SK-N-SH (cell line): ENCODE results near the gene A4GALT. TPM values are rescaled to one million over a fixed set of nuclear protein-coding genes. Genes with fewer than 3 reads are reported as not detected.

Experiments used
- CTCF ChIA-PET: fragments of 300-600, 350-600 bp; formaldehyde crosslinking; extraction: SDS; loops from one replicate; lab custom pipeline; 2021; lab: Yijun Ruan, JAX
- POLR2A ChIA-PET: fragments of 350-600 bp; sonication (Branson Sonifier 250); formaldehyde crosslinking; extraction: SDS; loops from one replicate; lab custom pipeline; 2020; ENCODE audit warnings: antibody characterized with exemption, inconsistent platforms; lab: Yijun Ruan, JAX
- DNase-seq: peaks from one replicate; pipeline ENCODE4 v3.0.0; 2012
- H2AFZ ChIP-seq: fragments of 200-600 bp; sonication (generic); 2 replicates; pipeline ENCODE4 v1.8.1; 2016; ENCODE audit warnings: antibody characterized with exemption, mild to moderate bottlenecking, low read depth
- H3F3A ChIP-seq: fragments of 200-600 bp; sonication (generic); replicated peaks from 2 replicates; pipeline ENCODE3; 2016; ENCODE audit warnings: antibody characterized with exemption, mild to moderate bottlenecking; ENCODE audit not compliant: insufficient read depth
- H3K27ac ChIP-seq, 2 experiments: fragments of 200-500 bp in 1 of 2; fragments of 200-600 bp in 1 of 2; sonication (Bioruptor generic) in 1 of 2; sonication (generic), shearing (Covaris generic) in 1 of 2; 2 replicates each; pipeline versions ENCODE4 v1.5.1 to v1.6.1; 2014 to 2016; ENCODE audit warnings: low read depth in 2 of 2, inconsistent platforms in 1 of 2, low read length in 1 of 2, mild to moderate bottlenecking in 1 of 2, mixed read lengths in 1 of 2
- H3K27me3 ChIP-seq: fragments of 200-600 bp; sonication (generic), shearing (Covaris generic); 2 replicates; pipeline ENCODE4 v1.6.1; 2016; ENCODE audit warnings: mixed run types; ENCODE audit not compliant: insufficient read depth
- H3K36me3 ChIP-seq, 2 experiments: fragments of 200-500 bp in 1 of 2; fragments of 200-600 bp in 1 of 2; sonication (Bioruptor generic) in 1 of 2; sonication (generic) in 1 of 2; replicated peaks in 1 of 2; 2 replicates each; pipeline versions ENCODE3 to v1.5.1; 2014 to 2016; ENCODE audit warnings: low read length in 1 of 2, mild to moderate bottlenecking in 1 of 2; ENCODE audit not compliant: insufficient read depth in 2 of 2, control insufficient read depth in 1 of 2
- H3K4me1 ChIP-seq, 2 experiments: fragments of 200-500 bp in 1 of 2; fragments of 200-600 bp in 1 of 2; sonication (Bioruptor generic) in 1 of 2; sonication (generic), shearing (Covaris generic) in 1 of 2; 2 replicates each; pipeline versions ENCODE4 v1.5.1 to v1.6.1; 2014 to 2016; ENCODE audit warnings: low read depth in 1 of 2, low read length in 1 of 2, mixed run types in 1 of 2; ENCODE audit not compliant: insufficient read depth in 2 of 2, control insufficient read depth in 1 of 2
- H3K4me2 ChIP-seq: fragments of 200-600 bp; sonication (generic), shearing (Covaris generic); 2 replicates; pipeline ENCODE4 v1.6.1; 2017; ENCODE audit warnings: mixed run types
- H3K4me3 ChIP-seq, 2 experiments: fragments of 200-500 bp in 1 of 2; fragments of 200-600 bp in 1 of 2; sonication (Bioruptor generic) in 1 of 2; sonication (generic), shearing (Covaris generic) in 1 of 2; 2 replicates each; pipeline versions ENCODE4 v1.5.1 to v1.8.1; 2014 to 2016; ENCODE audit warnings: low read depth in 2 of 2, inconsistent platforms in 1 of 2, low read length in 1 of 2, mild to moderate bottlenecking in 1 of 2, mixed read lengths in 1 of 2, moderate library complexity in 1 of 2
- H3K79me2 ChIP-seq: fragments of 200-600 bp; sonication (generic); 2 replicates; pipeline ENCODE4 v1.8.1; 2017; ENCODE audit warnings: mild to moderate bottlenecking; ENCODE audit not compliant: insufficient read depth
- H3K9ac ChIP-seq: fragments of 200-600 bp; sonication (generic); 2 replicates; pipeline ENCODE4 v1.6.1; 2017; ENCODE audit warnings: mixed run types
- H3K9me2 ChIP-seq: fragments of 200-600 bp; sonication (generic); 2 replicates; pipeline ENCODE4 v1.6.1; 2017; ENCODE audit warnings: mixed run types
- H3K9me3 ChIP-seq: fragments of 200-600 bp; sonication (generic); 2 replicates; pipeline ENCODE4 v1.6.1; 2017; ENCODE audit warnings: mixed run types, mild to moderate bottlenecking, moderate library complexity
- H4K20me1 ChIP-seq: fragments of 200-600 bp; sonication (generic); 2 replicates; pipeline ENCODE4 v1.6.1; 2017; ENCODE audit warnings: mild to moderate bottlenecking, mixed run types; ENCODE audit not compliant: insufficient read depth
- CHD2 ChIP-seq: fragments of 150-350 bp; IDR thresholded peaks from 2 replicates; pipeline ENCODE4 v1.6.1; 2018; ENCODE audit warnings: low read length; ENCODE audit not compliant: partially characterized antibody
- CTCF ChIP-seq: fragments of 200-600 bp; sonication (generic); IDR thresholded peaks from 2 replicates; pipeline ENCODE4 v1.6.1; 2017; ENCODE audit warnings: antibody characterized with exemption, mild to moderate bottlenecking, moderate library complexity
- EZH2phosphoT487 ChIP-seq: fragments of 200-600 bp; sonication (generic); IDR thresholded peaks from 2 replicates; pipeline ENCODE4 v1.6.1; 2017; ENCODE audit warnings: low read depth, mixed run types, mild to moderate bottlenecking, antibody characterized with exemption, moderate library complexity, borderline replicate concordance
- GABPA ChIP-seq: IDR thresholded peaks from 2 replicates; pipeline ENCODE4 v1.4.0; 2012; ENCODE audit warnings: low read depth, mild to moderate bottlenecking
- GATA2 ChIP-seq: sonication (generic); formaldehyde crosslinking; IDR thresholded peaks from 2 replicates; pipeline ENCODE4 v1.5.0; 2020; ENCODE audit warnings: mild to moderate bottlenecking, missing genetic modification reagents
- MEF2A ChIP-seq: IDR thresholded peaks from 2 replicates; pipeline ENCODE4 v1.4.0; 2012; ENCODE audit warnings: low read depth, borderline replicate concordance
- RFX5 ChIP-seq: IDR thresholded peaks from 2 replicates; pipeline ENCODE4 v1.6.1; 2012; ENCODE audit warnings: mild to moderate bottlenecking, improper control_type of control experiment, low read length
- SMC3 ChIP-seq: IDR thresholded peaks from 2 replicates; pipeline ENCODE4 v1.6.1; 2012; ENCODE audit warnings: low read depth, low read length, improper control_type of control experiment
- TAF1 ChIP-seq: IDR thresholded peaks from 2 replicates; pipeline ENCODE4 v1.6.1; 2012; ENCODE audit warnings: low read depth, mild to moderate bottlenecking, low read length, moderate library complexity, borderline replicate concordance
- YY1 ChIP-seq: IDR thresholded peaks from 2 replicates; pipeline ENCODE4 v1.4.0; 2012; ENCODE audit warnings: low read depth, mild to moderate bottlenecking
- WGBS: methylation state at CpG from one replicate; pipeline ENCODE4 v1.1.6; 2017; ENCODE audit warnings: low lambda C conversion rate; 5-methylcytosine and 5-hydroxymethylcytosine counted together
- polyA plus RNA-seq, 3 experiments: library from polyadenylated mRNA; depleted of rRNA; stranded (reverse); fragments of >200 nt; gene quantifications; 2 replicates each; pipeline ENCODE4 v1.2.3, GENCODE V29; 2012
- TF ChIP-seq, protein P1 (sequence below): IDR thresholded peaks from 2 replicates; pipeline ENCODE4 v1.6.1; 2012; ENCODE audit warnings: mild to moderate bottlenecking, low read depth, low read length, moderate library complexity
- TF ChIP-seq, protein P2 (sequence below): IDR thresholded peaks from 2 replicates; pipeline ENCODE4 v1.4.0; 2012; ENCODE audit warnings: low read depth

Gene A4GALT
- polyA plus RNA-seq, 1 of the 3 experiments (the other 2 are of a cell fraction): 9.5 TPM

DNA sequence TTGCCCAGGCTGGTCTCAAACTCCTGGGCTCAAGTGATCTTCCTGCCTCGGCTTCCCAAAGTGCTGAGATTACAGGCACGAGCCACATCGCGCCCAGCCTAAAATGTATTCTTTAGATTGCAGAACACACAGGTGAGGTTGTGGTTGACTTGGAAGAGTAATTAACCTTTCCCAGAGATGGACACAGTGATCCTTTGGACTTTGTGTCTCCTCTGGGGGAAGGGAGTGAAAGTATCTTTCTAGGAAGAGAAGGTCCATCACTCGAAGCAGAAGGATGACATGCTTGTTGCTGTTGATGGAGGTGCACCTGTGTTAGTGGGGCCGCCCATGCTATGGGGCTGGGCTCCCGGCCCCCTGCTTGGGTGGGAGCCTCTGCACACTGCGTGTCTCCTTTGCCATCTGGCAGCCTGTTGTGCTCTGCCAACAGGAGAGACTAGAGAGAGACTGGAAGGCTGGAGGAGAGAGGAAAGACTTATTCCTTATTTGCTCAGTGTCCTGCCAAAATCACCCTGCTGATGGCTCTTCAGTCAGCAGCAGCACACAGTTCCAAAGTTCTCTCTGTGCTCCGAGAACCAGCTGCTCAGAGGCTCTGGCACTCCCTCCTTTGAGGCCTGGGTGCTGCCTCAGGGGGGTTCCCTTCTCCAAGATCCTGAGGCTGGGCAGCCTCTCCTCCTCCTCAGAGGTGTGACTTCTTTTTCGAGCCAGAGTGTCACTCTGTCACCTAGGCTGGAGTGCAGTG lies 38.4 kb downstream of the A4GALT start:
- Histone ChIP-seq H3K9me3 (no peaks in the 10 kb centered on the region), H3K9ac (no peak overlapping the region), H3K27me3 (no peaks in the 10 kb centered on the region), H3K27ac (no peak overlapping the region), H3K4me1 (peaks cover 4 to 16% of the 10 kb centered on the region in 2 experiments; a peak in 2 of 4 replicates), H3F3A (no peaks in the 10 kb centered on the region), H3K79me2 (no peaks in the 10 kb centered on the region), H3K36me3 (no peaks in the 10 kb centered on the region), H3K9me2 (no peaks in the 10 kb centered on the region), H3K4me2 (no peak overlapping the region), H4K20me1 (no peaks in the 10 kb centered on the region), H3K4me3 (no peak overlapping the region), H2AFZ (no peak overlapping the region)
- TF ChIP-seq TAF1: no peak
- TF ChIP-seq RFX5: no peak
- TF ChIP-seq CTCF: no peak
- no peak for TF ChIP-seq CHD2
- no peak for TF ChIP-seq GATA2
- TF ChIP-seq MEF2A: no peak
- no peak for TF ChIP-seq GABPA
- TF ChIP-seq, protein P1, sequence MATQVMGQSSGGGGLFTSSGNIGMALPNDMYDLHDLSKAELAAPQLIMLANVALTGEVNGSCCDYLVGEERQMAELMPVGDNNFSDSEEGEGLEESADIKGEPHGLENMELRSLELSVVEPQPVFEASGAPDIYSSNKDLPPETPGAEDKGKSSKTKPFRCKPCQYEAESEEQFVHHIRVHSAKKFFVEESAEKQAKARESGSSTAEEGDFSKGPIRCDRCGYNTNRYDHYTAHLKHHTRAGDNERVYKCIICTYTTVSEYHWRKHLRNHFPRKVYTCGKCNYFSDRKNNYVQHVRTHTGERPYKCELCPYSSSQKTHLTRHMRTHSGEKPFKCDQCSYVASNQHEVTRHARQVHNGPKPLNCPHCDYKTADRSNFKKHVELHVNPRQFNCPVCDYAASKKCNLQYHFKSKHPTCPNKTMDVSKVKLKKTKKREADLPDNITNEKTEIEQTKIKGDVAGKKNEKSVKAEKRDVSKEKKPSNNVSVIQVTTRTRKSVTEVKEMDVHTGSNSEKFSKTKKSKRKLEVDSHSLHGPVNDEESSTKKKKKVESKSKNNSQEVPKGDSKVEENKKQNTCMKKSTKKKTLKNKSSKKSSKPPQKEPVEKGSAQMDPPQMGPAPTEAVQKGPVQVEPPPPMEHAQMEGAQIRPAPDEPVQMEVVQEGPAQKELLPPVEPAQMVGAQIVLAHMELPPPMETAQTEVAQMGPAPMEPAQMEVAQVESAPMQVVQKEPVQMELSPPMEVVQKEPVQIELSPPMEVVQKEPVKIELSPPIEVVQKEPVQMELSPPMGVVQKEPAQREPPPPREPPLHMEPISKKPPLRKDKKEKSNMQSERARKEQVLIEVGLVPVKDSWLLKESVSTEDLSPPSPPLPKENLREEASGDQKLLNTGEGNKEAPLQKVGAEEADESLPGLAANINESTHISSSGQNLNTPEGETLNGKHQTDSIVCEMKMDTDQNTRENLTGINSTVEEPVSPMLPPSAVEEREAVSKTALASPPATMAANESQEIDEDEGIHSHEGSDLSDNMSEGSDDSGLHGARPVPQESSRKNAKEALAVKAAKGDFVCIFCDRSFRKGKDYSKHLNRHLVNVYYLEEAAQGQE: no peak
- TF ChIP-seq, protein P2, sequence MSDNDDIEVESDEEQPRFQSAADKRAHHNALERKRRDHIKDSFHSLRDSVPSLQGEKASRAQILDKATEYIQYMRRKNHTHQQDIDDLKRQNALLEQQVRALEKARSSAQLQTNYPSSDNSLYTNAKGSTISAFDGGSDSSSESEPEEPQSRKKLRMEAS: no peak
- no peak for TF ChIP-seq YY1
- TF ChIP-seq EZH2phosphoT487: no peak
- no peak for TF ChIP-seq SMC3
- POLR2A ChIA-PET: no interaction called here
- WGBS: 80% methylated on average over 5 of the region's 10 CpGs
- CTCF ChIA-PET: no interaction called here
- DNase-seq: no peak
